ENCODE measurements around the gene GRM3. TPM values are rescaled to one million over a fixed set of nuclear protein-coding genes. Genes with fewer than 3 reads are reported as not detected.

GRM3 gene
- total and polyA plus RNA-seq, 2 donors: 0.05 to 0.07 TPM

DNA sequence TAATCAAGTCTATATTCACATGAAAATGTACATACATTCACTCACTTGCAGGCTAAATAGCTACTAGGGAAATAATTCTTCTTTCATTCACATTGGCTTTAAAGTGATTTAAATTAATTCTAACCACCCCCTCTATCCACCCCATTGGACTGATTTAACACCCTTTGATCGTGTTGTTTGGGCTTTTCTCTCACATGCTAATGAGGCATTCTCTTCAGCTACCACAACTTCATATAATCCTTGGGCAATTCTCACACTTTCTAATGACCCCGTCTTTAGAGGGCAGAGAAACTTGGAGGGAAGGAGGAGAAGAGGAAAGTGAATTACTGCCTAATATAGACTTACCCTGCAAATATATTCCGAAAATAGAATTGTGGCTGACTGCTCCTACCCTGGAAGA lies 24.6 kb downstream of the GRM3 start:
- Histone ChIP-seq H3K4me3 (ENCODE audit: low read length in 2 of 2) (no peak overlapping the region), H3K9me3 (ENCODE audit: control insufficient read depth in 2 of 2, insufficient read depth in 1 of 2, low read length in 1 of 2) (no peaks in the 10 kb centered on the region), H3K27ac (ENCODE audit: low read depth in 1 of 2, low read length in 1 of 2) (no peak overlapping the region), H3K4me1 (ENCODE audit: control insufficient read depth in 2 of 2, insufficient read depth in 2 of 2, low read length in 2 of 2) (no peaks in the 10 kb centered on the region), H3K27me3 (ENCODE audit: control insufficient read depth in 2 of 2, insufficient read depth in 1 of 2, low read length in 1 of 2) (no peaks in the 10 kb centered on the region), H3K36me3 (ENCODE audit: control insufficient read depth in 2 of 2, insufficient read depth in 2 of 2, low read length in 1 of 2) (no peaks in the 10 kb centered on the region)
- no peak for DNase-seq (ENCODE audit: low read depth in 6 of 9, low spot score in 9 of 9)
- 68% methylated on average over 3 of the region's 3 CpGs for WGBS

DNA sequence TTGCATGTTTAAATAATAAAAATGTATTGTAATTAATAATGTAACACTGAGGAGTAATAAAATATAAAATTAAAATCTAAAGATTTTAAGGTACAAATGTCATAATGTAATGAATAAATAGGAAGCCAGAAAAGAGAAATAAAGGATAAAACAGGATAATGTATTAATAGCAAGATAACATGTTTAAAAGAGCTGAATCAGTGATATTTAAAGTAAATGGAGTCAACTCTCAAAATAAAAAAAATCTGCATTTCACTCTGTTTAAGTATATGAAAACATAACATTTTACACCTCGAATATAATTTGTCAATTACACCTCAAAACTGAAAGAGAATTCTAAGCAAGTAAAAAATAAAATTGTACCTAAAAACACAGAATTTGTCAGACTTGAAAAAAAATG lies 44.1 kb downstream of the GRM3 start:
- Histone ChIP-seq H3K9me3 (ENCODE audit: control insufficient read depth in 2 of 2, insufficient read depth in 1 of 2, low read length in 1 of 2) (no peaks in the 10 kb centered on the region), H3K27ac (ENCODE audit: low read depth in 1 of 2, low read length in 1 of 2) (no peak overlapping the region), H3K27me3 (ENCODE audit: control insufficient read depth in 2 of 2, insufficient read depth in 1 of 2, low read length in 1 of 2) (no peaks in the 10 kb centered on the region), H3K4me1 (ENCODE audit: control insufficient read depth in 2 of 2, insufficient read depth in 2 of 2, low read length in 2 of 2) (no peaks in the 10 kb centered on the region), H3K4me3 (ENCODE audit: low read length in 2 of 2) (no peak overlapping the region), H3K36me3 (ENCODE audit: control insufficient read depth in 2 of 2, insufficient read depth in 2 of 2, low read length in 1 of 2) (no peaks in the 10 kb centered on the region)
- DNase-seq (ENCODE audit: low read depth in 6 of 9, low spot score in 9 of 9): no peak
- 90% methylated on average over 1 of the region's 1 CpG for WGBS

DNA sequence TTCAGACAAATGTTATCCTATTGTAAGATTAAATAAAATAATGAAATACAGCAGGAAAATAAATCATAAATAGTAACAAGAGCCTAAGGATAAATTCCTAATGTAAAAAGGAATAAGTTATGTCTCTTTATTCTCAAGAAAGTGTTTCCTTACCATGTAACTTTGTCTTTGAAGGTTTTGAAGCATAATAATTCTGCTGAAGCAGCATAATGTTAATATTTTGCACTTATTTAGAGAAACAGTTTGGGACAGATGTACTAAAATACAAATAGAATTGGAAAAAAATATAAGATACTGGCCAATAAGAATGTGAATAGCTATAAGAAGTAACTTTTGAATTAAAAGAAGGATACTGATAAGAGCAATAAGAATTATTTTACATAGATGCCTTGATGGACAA lies 45.7 kb downstream of the GRM3 start:
- Histone ChIP-seq H3K4me3 (ENCODE audit: low read length in 2 of 2) (no peak overlapping the region), H3K9me3 (ENCODE audit: control insufficient read depth in 2 of 2, insufficient read depth in 1 of 2, low read length in 1 of 2) (no peaks in the 10 kb centered on the region), H3K27me3 (ENCODE audit: control insufficient read depth in 2 of 2, insufficient read depth in 1 of 2, low read length in 1 of 2) (no peaks in the 10 kb centered on the region), H3K4me1 (ENCODE audit: control insufficient read depth in 2 of 2, insufficient read depth in 2 of 2, low read length in 2 of 2) (no peaks in the 10 kb centered on the region), H3K27ac (ENCODE audit: low read depth in 1 of 2, low read length in 1 of 2) (no peak overlapping the region), H3K36me3 (ENCODE audit: control insufficient read depth in 2 of 2, insufficient read depth in 2 of 2, low read length in 1 of 2) (no peaks in the 10 kb centered on the region)
- no peak for DNase-seq (ENCODE audit: low read depth in 6 of 9, low spot score in 9 of 9)

GRCh38 chr7:86692755-86693154 lies 49.0 kb downstream of the GRM3 start:
- no peaks in the 10 kb centered on the region for H3K27me3 ChIP-seq (ENCODE audit: control insufficient read depth in 2 of 2, insufficient read depth in 1 of 2, low read length in 1 of 2)
- DNase-seq (ENCODE audit: low read depth in 6 of 9, low spot score in 9 of 9): no peak
- 95% methylated on average over 2 of the region's 2 CpGs for WGBS
- no peaks in the 10 kb centered on the region for H3K9me3 ChIP-seq (ENCODE audit: control insufficient read depth in 2 of 2, insufficient read depth in 1 of 2, low read length in 1 of 2)
- H3K27ac ChIP-seq (ENCODE audit: low read depth in 1 of 2, low read length in 1 of 2): no peak overlapping the region
- H3K4me3 ChIP-seq (ENCODE audit: low read length in 2 of 2): no peak overlapping the region
- no peaks in the 10 kb centered on the region for H3K36me3 ChIP-seq (ENCODE audit: control insufficient read depth in 2 of 2, insufficient read depth in 2 of 2, low read length in 1 of 2)
- H3K4me1 ChIP-seq (ENCODE audit: control insufficient read depth in 2 of 2, insufficient read depth in 2 of 2, low read length in 2 of 2): no peaks in the 10 kb centered on the region

GRCh38 chr7:86706406-86706805 lies 62.7 kb downstream of the GRM3 start:
- Histone ChIP-seq H3K4me3 (ENCODE audit: low read length in 2 of 2) (no peak overlapping the region), H3K27ac (ENCODE audit: low read depth in 1 of 2, low read length in 1 of 2) (no peak overlapping the region), H3K4me1 (ENCODE audit: control insufficient read depth in 2 of 2, insufficient read depth in 2 of 2, low read length in 2 of 2) (no peaks in the 10 kb centered on the region), H3K27me3 (ENCODE audit: control insufficient read depth in 2 of 2, insufficient read depth in 1 of 2, low read length in 1 of 2) (no peaks in the 10 kb centered on the region), H3K9me3 (ENCODE audit: control insufficient read depth in 2 of 2, insufficient read depth in 1 of 2, low read length in 1 of 2) (no peaks in the 10 kb centered on the region), H3K36me3 (ENCODE audit: control insufficient read depth in 2 of 2, insufficient read depth in 2 of 2, low read length in 1 of 2) (no peaks in the 10 kb centered on the region)
- whole genome bisulfite sequencing: 94% methylated on average over 1 of the region's 1 CpG
- no peak for DNase-seq (ENCODE audit: low read depth in 6 of 9, low spot score in 9 of 9)

GRCh38 chr7:86708031-86708680 lies 64.4 kb downstream of the GRM3 start:
- WGBS: 90% methylated on average over 6 of the region's 6 CpGs
- H3K9me3 ChIP-seq (ENCODE audit: control insufficient read depth in 2 of 2, insufficient read depth in 1 of 2, low read length in 1 of 2): no peaks in the 10 kb centered on the region
- H3K4me3 ChIP-seq (ENCODE audit: low read length in 2 of 2): no peak overlapping the region
- no peak for DNase-seq (ENCODE audit: low read depth in 6 of 9, low spot score in 9 of 9)
- no peak overlapping the region for H3K27ac ChIP-seq (ENCODE audit: low read depth in 1 of 2, low read length in 1 of 2)
- no peaks in the 10 kb centered on the region for H3K36me3 ChIP-seq (ENCODE audit: control insufficient read depth in 2 of 2, insufficient read depth in 2 of 2, low read length in 1 of 2)
- no peaks in the 10 kb centered on the region for H3K27me3 ChIP-seq (ENCODE audit: control insufficient read depth in 2 of 2, insufficient read depth in 1 of 2, low read length in 1 of 2)
- H3K4me1 ChIP-seq (ENCODE audit: control insufficient read depth in 2 of 2, insufficient read depth in 2 of 2, low read length in 2 of 2): no peaks in the 10 kb centered on the region

DNA sequence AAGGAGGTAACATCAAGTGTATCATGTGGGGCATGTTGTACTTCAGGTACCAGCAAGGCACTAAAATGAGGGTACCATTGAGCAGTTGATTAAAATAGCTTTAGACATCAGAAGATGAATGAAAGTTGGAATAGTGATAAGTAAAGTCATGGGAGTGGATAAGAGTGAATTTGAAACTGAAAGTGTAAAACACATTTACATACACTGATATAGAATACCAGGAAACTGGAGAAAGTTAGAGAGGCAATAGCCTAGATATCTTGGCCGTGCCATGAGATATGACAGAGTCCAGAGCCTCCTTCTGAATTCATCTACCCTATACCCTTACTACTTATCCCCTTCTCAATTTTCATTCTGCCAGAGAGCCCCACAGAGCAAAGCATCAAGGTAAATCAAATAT lies 76.6 kb downstream of the GRM3 start:
- no peaks in the 10 kb centered on the region for H3K27me3 ChIP-seq (ENCODE audit: control insufficient read depth in 2 of 2, insufficient read depth in 1 of 2, low read length in 1 of 2)
- DNase-seq (ENCODE audit: low read depth in 6 of 9, low spot score in 9 of 9): no peak
- no peaks in the 10 kb centered on the region for H3K4me1 ChIP-seq (ENCODE audit: control insufficient read depth in 2 of 2, insufficient read depth in 2 of 2, low read length in 2 of 2)
- no peak overlapping the region for H3K27ac ChIP-seq (ENCODE audit: low read depth in 1 of 2, low read length in 1 of 2)
- 92% methylated on average over 1 of the region's 1 CpG for WGBS
- no peaks in the 10 kb centered on the region for H3K9me3 ChIP-seq (ENCODE audit: control insufficient read depth in 2 of 2, insufficient read depth in 1 of 2, low read length in 1 of 2)
- H3K4me3 ChIP-seq (ENCODE audit: low read length in 2 of 2): no peak overlapping the region
- no peaks in the 10 kb centered on the region for H3K36me3 ChIP-seq (ENCODE audit: control insufficient read depth in 2 of 2, insufficient read depth in 2 of 2, low read length in 1 of 2)

- Histone ChIP-seq H3K4me3 (ENCODE audit: low read length in 2 of 2) (no peak overlapping the region), H3K9me3 (ENCODE audit: control insufficient read depth in 2 of 2, insufficient read depth in 1 of 2, low read length in 1 of 2) (peaks cover 0 to 4% of the 10 kb centered on the region in 2 donors), H3K27me3 (ENCODE audit: control insufficient read depth in 2 of 2, insufficient read depth in 1 of 2, low read length in 1 of 2) (no peaks in the 10 kb centered on the region), H3K27ac (ENCODE audit: low read depth in 1 of 2, low read length in 1 of 2) (no peak overlapping the region), H3K4me1 (ENCODE audit: control insufficient read depth in 2 of 2, insufficient read depth in 2 of 2, low read length in 2 of 2) (no peaks in the 10 kb centered on the region), H3K36me3 (ENCODE audit: control insufficient read depth in 2 of 2, insufficient read depth in 2 of 2, low read length in 1 of 2) (no peaks in the 10 kb centered on the region)
- WGBS: 95% methylated on average over 4 of the region's 4 CpGs
- DNase-seq (ENCODE audit: low read depth in 6 of 9, low spot score in 9 of 9): no peak
Measured at GRCh38 chr7:86733783-86734182, 90.1 kb downstream of the GRM3 start.

GRCh38 chr7:86745013-86745745 lies 101.5 kb downstream of the GRM3 start:
- no peaks in the 10 kb centered on the region for H3K27me3 ChIP-seq (ENCODE audit: control insufficient read depth in 2 of 2, insufficient read depth in 1 of 2, low read length in 1 of 2)
- DNase-seq (ENCODE audit: low read depth in 6 of 9, low spot score in 9 of 9): no peak
- no peak overlapping the region for H3K27ac ChIP-seq (ENCODE audit: low read depth in 1 of 2, low read length in 1 of 2)
- 88% methylated on average over 3 of the region's 3 CpGs for WGBS
- no peaks in the 10 kb centered on the region for H3K9me3 ChIP-seq (ENCODE audit: control insufficient read depth in 2 of 2, insufficient read depth in 1 of 2, low read length in 1 of 2)
- no peak overlapping the region for H3K4me3 ChIP-seq (ENCODE audit: low read length in 2 of 2)
- no peaks in the 10 kb centered on the region for H3K36me3 ChIP-seq (ENCODE audit: control insufficient read depth in 2 of 2, insufficient read depth in 2 of 2, low read length in 1 of 2)
- no peaks in the 10 kb centered on the region for H3K4me1 ChIP-seq (ENCODE audit: control insufficient read depth in 2 of 2, insufficient read depth in 2 of 2, low read length in 2 of 2)
